ENCODE results near the gene CENPQ. TPM values are rescaled to one million over a fixed set of nuclear protein-coding genes. Genes with fewer than 3 reads are reported as not detected.
"Not testable (repeated sequence)": the region's sequence is repeated elsewhere in the genome, so short reads cannot be mapped to it uniquely, and the experiment has no call there.

Gene CENPQ, protein sequence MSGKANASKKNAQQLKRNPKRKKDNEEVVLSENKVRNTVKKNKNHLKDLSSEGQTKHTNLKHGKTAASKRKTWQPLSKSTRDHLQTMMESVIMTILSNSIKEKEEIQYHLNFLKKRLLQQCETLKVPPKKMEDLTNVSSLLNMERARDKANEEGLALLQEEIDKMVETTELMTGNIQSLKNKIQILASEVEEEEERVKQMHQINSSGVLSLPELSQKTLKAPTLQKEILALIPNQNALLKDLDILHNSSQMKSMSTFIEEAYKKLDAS
- 1.0 TPM for total RNA-seq

DNA sequence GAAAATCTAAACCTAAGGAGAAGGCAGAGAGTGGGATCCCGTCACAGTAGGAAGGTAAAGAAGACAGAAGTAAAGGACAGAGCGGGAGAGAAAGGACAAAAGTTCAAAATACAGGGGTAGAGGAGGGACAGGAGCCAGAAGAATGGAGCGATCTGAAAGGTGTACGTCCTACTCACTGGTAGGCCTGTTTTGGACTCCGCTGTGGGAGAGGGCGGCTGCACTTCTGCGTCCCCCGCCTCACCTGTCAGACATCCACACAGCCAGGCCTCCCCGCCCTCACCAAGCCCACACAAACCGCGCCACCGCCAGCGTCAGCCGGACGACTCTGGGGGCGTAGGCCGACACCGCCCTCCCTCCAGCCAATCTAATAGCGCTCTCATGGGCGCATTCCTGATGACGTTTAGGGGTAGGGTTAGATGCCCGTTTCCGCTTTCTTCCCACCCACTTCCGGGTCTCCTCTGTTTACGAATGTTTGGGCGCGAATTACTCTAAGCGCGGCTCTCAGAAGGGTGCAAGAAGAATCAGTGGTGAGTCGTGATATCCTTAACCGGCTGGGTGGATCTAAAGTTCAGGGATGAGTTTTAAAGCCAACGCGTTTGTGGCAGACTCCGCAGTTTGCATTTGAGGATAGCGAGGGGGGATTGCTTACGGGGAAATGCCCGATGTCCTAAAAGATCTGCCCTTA is at the start of gene CENPQ, which contains the start of gene MMUT:
Gene CENPQ (plus strand): TSS at position 444 of the 685 bp plus-strand sequence. CDS start 6,807 bp downstream, outside the sequence.
Gene MMUT (minus strand): TSS at position 327 of the 685 bp plus-strand sequence. CDS start 3,787 bp downstream, outside the sequence.
- Histone ChIP-seq H3K9me3 (ENCODE audit: low read depth, low read length) (no peaks in the 10 kb centered on the region), H3K4me1 (ENCODE audit: insufficient read depth, low read length) (peaks cover 26% of the 10 kb centered on the region), H3K27me3 (ENCODE audit: insufficient read depth, low read length) (no peaks in the 10 kb centered on the region), H3K4me3 (ENCODE audit: low read length) (peak within 1 kb of the TSS; percentile 85)

DNA sequence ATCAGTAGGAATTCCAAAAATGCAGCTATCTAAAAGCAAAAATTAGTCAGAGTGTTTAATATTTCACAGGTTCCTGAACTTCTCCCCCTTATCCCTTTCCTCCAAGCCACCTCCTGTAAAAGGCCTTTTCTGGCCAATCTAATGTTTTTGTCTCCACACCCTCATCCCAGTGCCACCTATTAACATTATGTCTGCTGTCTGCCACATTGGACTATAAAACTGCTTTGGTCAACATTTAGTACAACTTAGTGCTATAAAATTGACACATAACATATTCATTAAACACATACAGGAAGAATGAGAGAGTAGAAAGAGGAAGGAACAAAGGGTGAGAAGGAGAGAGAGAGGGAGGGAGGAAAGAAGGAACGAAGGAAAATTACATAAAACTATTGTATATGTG is 47.8 kb upstream of the CENPQ start:
- Histone ChIP-seq H3K9me3 (ENCODE audit: low read depth, low read length) (no peaks in the 10 kb centered on the region), H3K27me3 (ENCODE audit: insufficient read depth, low read length) (no peaks in the 10 kb centered on the region), H3K4me1 (ENCODE audit: insufficient read depth, low read length) (no peaks in the 10 kb centered on the region), H3K4me3 (ENCODE audit: low read length) (no peak overlapping the region)

DNA sequence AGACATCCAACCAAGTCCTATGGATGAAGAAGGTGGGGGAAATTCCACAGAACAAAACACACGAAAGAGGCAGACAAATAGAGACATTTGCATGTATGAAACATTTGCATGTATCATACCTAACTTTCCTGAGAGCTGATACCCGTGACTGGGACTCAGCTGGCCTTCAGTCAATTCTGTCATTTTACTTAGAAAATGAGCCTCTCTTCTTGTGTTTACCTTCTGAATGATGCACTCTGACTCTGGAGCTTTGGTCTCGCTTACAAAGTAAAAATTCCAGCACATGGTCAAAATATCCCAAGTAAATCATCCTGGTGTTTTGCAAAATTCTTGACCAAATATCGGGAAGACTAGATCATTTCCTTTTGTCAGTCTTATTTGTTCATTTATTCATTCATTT is 47.0 kb upstream of the CENPQ start:
- no peak overlapping the region for H3K4me3 ChIP-seq (ENCODE audit: low read length)
- no peaks in the 10 kb centered on the region for H3K4me1 ChIP-seq (ENCODE audit: insufficient read depth, low read length)
- no peaks in the 10 kb centered on the region for H3K9me3 ChIP-seq (ENCODE audit: low read depth, low read length)
- H3K27me3 ChIP-seq (ENCODE audit: insufficient read depth, low read length) = no peaks in the 10 kb centered on the region

DNA sequence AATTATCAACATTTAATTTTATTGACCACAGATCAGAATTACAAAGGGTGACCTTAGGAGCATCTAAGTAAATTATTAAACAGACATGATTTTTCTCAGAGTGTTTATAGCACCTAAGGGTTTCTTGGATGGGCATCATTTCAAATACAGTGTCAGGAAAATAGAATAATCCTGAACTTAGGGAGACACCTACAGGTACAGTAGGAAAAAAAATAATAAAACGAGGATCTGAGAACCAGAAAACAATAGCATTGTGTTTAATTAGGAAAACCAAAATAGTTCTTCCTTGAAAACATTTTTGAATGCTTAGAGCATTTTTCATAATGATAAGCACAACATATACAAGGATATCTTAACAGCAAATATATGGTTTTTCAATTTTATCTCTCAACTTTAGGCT is 39.4 kb upstream of the CENPQ start:
- H3K4me1 ChIP-seq (ENCODE audit: insufficient read depth, low read length) = no peaks in the 10 kb centered on the region
- H3K4me3 ChIP-seq (ENCODE audit: low read length) = no peak overlapping the region
- H3K27me3 ChIP-seq (ENCODE audit: insufficient read depth, low read length) = no peaks in the 10 kb centered on the region

DNA sequence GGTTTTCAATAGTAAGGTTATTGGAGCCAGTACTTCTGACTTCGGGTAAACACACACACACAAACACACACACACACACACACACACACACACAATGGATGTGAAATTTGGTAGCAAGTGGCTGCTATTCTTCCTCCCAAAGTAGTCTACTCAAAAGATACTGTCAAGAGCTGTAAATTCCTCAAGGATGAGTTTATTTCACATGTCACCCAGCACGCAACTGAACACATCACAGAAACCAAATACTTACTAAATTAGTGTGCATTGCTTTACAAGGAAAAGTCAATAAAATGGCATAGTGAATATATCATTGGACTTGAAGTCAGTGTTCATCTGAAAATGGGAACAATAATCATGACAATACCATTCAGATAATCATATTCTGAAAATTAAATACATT is 33.0 kb upstream of the CENPQ start:
- no peaks in the 10 kb centered on the region for H3K27me3 ChIP-seq (ENCODE audit: insufficient read depth, low read length)
- H3K4me3 ChIP-seq (ENCODE audit: low read length) = no peak overlapping the region
- no peaks in the 10 kb centered on the region for H3K4me1 ChIP-seq (ENCODE audit: insufficient read depth, low read length)
- no peaks in the 10 kb centered on the region for H3K9me3 ChIP-seq (ENCODE audit: low read depth, low read length)

More for the DNA sequence above, 39.4 kb upstream of the CENPQ start:
- H3K9me3 ChIP-seq (ENCODE audit: low read depth, low read length) = no peaks in the 10 kb centered on the region

DNA sequence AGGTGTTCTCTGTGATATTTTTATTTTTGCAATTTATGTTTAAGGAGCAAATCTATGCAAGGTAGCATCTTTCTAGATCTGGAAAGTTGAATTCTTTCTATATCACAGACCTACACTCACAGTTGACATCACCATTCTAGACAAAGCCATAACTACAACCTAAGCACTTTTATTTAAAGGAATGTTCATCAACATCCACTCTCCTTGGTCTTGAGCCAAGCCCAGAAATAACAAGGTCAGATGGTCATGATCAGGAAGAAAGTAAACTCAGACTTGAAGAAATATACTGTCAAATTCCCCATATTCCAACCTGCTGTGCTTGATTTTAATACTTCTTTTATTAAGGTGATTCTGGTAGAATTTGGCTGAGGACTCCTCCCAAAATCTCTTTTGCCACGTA is 32.3 kb upstream of the CENPQ start:
- Histone ChIP-seq H3K9me3 (ENCODE audit: low read depth, low read length) (no peaks in the 10 kb centered on the region), H3K27me3 (ENCODE audit: insufficient read depth, low read length) (no peaks in the 10 kb centered on the region), H3K4me1 (ENCODE audit: insufficient read depth, low read length) (no peaks in the 10 kb centered on the region), H3K4me3 (ENCODE audit: low read length) (no peak overlapping the region)

DNA sequence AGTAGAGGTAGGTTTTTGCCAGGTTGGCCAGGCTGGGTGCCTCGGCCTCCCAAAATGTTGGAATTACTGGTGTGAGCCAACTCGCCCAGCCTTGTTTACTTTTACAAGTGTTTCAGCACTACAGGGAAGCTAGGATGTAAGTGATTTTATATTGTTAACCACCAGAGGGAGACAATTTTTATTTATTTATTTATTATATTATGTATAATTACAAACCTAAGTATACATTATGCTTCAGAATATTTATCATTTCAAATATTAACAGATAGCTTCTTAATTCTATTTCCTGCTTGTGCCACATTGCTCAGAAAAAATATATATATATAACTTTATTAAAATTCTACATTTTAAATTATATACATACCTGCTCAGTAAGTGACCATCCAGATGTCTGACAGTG is 9.9 kb upstream of the CENPQ start:
- Histone ChIP-seq H3K4me1 (ENCODE audit: insufficient read depth, low read length) (no peaks in the 10 kb centered on the region), H3K9me3 (ENCODE audit: low read depth, low read length) (no peaks in the 10 kb centered on the region), H3K27me3 (ENCODE audit: insufficient read depth, low read length) (no peaks in the 10 kb centered on the region), H3K4me3 (ENCODE audit: low read length) (no peak overlapping the region)

DNA sequence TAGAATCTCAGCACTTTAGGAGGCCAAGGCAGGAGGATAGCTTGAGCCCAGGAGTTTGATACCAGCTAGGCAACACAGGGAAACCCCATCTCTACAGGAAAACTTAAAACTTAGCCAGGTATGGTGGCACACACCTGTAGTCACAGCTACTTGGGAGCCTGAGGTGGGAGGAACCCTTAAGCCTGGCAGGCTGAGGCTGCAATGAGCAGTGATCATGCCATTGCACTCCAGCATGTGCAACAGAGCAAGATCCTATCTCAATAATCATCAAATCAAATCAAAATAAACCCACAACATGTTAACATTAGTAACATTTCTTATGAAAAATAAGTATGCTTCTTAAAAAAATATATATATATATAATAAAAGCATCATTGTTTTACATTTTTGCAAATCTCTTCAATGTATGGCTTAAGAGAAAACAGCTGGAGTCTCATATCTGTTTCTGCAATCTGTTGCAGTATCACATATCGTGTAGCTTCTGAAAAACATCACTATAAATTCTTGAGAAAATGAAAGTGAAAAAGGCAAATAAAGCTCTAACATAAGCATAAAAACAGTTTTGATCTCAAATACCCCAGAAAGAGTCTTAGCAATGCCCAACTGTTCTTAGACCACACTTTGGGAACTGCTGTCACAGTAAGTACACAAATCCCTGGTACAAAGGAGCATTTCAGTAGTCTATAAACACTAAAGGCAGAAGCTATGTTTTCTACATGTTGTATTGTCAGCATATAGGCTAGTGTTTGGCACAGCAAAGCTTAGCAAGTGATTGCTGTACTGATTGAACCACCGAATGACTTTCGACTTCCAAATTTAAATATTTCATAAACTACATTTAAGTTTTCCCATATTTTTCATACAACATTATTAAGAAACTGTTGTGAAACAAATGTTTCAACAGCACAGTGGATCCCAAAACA is 8.1 kb upstream of the CENPQ start:
- Histone ChIP-seq H3K9me3 (ENCODE audit: low read depth, low read length) (no peaks in the 10 kb centered on the region), H3K4me3 (ENCODE audit: low read length) (no peak overlapping the region), H3K4me1 (ENCODE audit: insufficient read depth, low read length) (no peaks in the 10 kb centered on the region), H3K27me3 (ENCODE audit: insufficient read depth, low read length) (no peaks in the 10 kb centered on the region)

DNA sequence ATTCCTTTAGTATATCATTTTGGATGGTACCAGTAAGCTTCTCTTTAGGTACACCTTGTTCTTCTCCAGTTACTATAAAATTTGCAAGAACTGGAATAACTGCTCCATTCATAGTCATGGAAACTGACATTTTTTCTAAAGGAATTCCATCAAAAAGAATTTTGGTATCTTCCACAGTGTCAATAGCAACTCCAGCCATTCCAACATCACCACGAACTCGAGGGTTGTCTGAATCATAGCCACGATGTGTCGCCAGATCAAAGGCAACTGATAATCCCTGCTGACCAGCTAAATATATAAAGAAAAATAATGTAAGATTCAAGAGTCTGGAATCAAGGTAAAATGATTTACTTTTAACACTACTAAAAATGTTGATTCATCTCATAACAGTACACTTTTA is 5.4 kb upstream of the CENPQ start:
- Histone ChIP-seq H3K9me3 (ENCODE audit: low read depth, low read length) (no peaks in the 10 kb centered on the region), H3K4me1 (ENCODE audit: insufficient read depth, low read length) (peaks cover 15% of the 10 kb centered on the region), H3K4me3 (ENCODE audit: low read length) (no peak overlapping the region), H3K27me3 (ENCODE audit: insufficient read depth, low read length) (no peaks in the 10 kb centered on the region)

DNA sequence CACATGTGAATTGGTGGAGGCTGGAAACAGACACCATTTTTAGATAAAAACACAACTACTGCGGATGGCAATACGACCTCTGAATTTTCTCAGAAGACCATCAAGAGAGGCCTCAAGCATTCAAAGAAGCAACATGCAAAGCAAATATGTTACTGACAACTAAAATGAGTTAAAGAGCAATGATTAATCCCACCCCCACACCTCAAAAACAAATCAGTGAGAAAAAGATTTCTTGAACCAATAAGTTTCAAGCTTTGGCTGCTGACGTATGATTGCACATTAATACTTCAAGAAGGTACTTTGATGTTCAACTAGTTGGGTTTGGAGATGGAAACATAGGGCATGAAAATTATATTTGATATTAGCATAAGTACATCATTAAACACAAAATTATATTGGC is 1.1 kb upstream of the CENPQ start:
- H3K4me3 ChIP-seq (ENCODE audit: low read length) = peak overlapping the region; percentile 85
- peaks cover 26% of the 10 kb centered on the region for H3K4me1 ChIP-seq (ENCODE audit: insufficient read depth, low read length)
- no peaks in the 10 kb centered on the region for H3K27me3 ChIP-seq (ENCODE audit: insufficient read depth, low read length)
- H3K9me3 ChIP-seq (ENCODE audit: low read depth, low read length) = no peaks in the 10 kb centered on the region

DNA sequence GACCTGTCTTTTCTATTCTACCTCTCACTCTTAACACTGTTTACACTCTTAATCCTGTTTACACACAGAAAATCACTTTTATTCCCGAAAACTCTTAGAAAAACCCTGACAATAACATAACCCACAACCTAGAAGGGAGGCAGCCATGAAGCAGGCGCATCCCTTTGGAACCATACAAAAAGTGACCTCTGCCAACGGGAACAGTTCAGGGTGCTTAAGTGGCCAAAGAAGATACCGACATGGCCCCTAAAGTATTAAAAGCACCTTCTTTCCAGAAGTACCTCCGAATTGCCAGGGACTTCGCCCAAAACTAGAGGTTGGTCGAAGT is 607 bp upstream of the CENPQ start:
- Histone ChIP-seq H3K9me3 (ENCODE audit: low read depth, low read length) (no peaks in the 10 kb centered on the region), H3K4me1 (ENCODE audit: insufficient read depth, low read length) (peaks cover 26% of the 10 kb centered on the region), H3K27me3 (ENCODE audit: insufficient read depth, low read length) (no peaks in the 10 kb centered on the region), H3K4me3 (ENCODE audit: low read length) (peak overlapping the region; percentile 85)

DNA sequence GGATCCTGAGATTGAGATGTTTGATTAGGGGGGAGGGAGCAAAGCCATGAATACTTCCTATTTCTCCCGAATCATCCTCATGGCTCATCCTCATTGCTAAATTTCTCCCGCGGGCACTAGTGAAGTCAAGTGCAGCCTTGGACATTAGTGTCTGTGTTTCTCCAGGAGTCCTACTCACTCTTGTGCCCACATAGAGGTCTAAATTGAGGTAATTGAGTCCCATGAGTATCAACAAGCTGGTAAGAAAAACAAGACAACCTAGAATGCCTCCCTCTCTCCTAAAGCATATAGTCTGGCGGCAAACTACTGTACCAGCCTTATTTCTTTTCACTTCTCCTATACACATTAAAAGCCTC is 420 bp downstream of the CENPQ start:
- Histone ChIP-seq H3K9me3 (ENCODE audit: low read depth, low read length) (no peaks in the 10 kb centered on the region), H3K4me3 (ENCODE audit: low read length) (peak overlapping the region; percentile 85), H3K4me1 (ENCODE audit: insufficient read depth, low read length) (peaks cover 26% of the 10 kb centered on the region), H3K27me3 (ENCODE audit: insufficient read depth, low read length) (no peaks in the 10 kb centered on the region)

DNA sequence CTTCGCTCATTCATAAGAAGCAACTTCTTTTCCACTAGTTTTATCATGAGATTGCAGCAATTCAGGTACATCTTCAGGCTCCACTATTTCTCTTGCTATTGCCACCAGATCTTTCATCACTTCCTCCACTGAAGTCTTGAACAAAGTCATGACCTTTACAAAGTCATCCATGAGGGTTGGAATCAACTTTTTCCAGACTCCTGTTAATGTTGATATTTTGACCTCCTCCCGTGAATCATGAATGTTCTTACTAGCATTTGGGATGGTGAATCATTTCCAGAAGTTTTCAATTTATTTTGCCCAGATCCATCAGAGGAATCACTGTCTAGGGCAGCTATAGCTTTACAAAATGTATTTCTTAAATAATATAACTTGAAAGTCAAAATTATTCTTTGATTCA is 1.5 kb downstream of the CENPQ start:
- H3K27me3 ChIP-seq (ENCODE audit: insufficient read depth, low read length) = no peaks in the 10 kb centered on the region
- H3K4me1 ChIP-seq (ENCODE audit: insufficient read depth, low read length) = peaks cover 26% of the 10 kb centered on the region
- H3K4me3 ChIP-seq (ENCODE audit: low read length) = no peak overlapping the region
- no peaks in the 10 kb centered on the region for H3K9me3 ChIP-seq (ENCODE audit: low read depth, low read length)

DNA sequence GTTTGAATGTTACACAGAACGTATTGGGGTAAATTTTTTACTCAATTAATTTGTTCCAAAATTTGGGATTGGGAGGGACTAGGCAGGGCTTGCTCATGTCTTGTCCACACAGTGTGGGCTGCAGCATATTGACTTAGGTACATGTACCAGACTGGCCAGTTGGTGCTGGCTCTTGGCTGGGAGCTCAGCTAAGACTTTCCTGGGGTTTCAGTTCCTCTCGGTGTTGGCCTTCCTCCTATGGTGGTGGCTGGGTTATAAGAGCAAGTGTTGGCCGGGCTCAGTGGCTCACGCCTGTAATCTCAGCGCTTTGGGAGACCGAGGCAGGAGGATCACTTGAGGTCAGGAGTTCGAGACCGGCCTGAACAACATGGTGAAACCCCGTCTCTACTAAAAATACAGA is 4.9 kb downstream of the CENPQ start:
- H3K4me1 ChIP-seq (ENCODE audit: insufficient read depth, low read length) = peaks cover 11% of the 10 kb centered on the region
- H3K27me3 ChIP-seq (ENCODE audit: insufficient read depth, low read length) = no peaks in the 10 kb centered on the region
- H3K4me3 ChIP-seq (ENCODE audit: low read length) = no peak overlapping the region
- no peaks in the 10 kb centered on the region for H3K9me3 ChIP-seq (ENCODE audit: low read depth, low read length)

DNA sequence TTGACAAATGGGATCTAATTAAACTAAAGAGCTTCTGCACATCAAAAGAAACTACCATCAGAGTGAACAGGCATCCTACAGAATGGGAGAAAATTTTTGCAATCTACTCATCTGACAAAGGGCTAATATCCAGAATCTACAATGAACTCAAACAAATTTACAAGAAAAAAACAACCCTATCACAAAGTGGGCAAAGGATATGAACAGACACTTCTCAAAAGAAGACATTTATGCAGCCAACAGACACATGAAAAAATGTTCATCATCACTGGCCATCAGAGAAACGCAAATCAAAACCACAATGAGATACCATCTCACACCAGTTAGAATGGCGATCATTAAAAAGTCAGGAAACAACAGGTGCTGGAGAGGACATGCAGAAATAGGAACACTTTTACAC is 13.4 kb downstream of the CENPQ start:
- H3K27me3 ChIP-seq (ENCODE audit: insufficient read depth, low read length); H3K9me3 ChIP-seq (ENCODE audit: low read depth, low read length); H3K4me1 ChIP-seq (ENCODE audit: insufficient read depth, low read length); H3K4me3 ChIP-seq (ENCODE audit: low read length): not testable (repeated sequence)
